Measurements from ENCODE around the gene ANGEL2. TPM values are rescaled to one million over a fixed set of nuclear protein-coding genes. Genes with fewer than 3 reads are reported as not detected.

Gene ANGEL2
- total and polyA plus RNA-seq, 7 experiments from 2014 or later: 22.2 to 96.5 (median 63.4) TPM

DNA sequence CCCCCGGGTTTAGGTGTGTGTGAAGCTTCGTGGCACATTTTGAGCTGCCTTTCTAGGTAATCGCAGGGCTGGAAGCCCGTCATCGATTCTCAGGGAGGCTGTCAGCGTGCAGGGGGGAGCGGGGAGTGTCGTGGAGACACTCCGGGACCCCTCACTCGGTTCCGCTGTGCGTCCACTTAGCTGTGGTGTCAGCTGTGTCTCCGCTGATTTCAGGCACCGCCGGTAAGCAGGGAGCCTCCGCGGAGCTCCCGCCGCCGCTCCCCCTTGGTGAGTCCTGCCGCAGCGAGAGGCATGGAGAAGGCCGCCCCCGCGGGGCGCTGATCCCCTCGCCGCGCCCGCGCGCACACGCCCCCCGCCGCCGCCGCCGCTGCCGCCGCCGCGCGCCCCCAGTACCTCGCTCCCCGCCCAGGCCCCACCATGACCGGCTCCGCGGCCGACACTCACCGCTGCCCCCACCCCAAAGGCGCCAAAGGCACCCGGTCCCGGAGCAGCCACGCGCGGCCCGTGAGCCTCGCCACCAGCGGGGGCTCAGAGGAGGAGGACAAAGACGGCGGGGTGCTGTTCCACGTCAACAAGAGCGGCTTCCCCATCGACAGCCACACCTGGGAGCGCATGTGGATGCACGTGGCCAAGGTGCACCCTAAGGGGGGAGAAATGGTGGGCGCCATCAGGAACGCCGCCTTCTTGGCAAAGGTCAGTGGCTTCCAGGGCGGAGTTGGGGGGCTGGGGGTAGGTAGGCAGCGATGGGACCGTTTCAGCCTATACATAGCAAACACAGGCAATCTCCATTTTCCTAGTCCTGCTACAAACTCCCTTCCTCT, 64.3 kb downstream of the ANGEL2 start:
- peak overlapping the region; percentile 30 for H3K4me3 ChIP-seq (ENCODE audit: low read length)
- POLR2A ChIA-PET: no interaction called here
- Mint-ChIP-seq H3K9me3 (peaks cover 0 to 5% (median 2%) of the 10 kb centered on the region in 11 donors), H3K36me3 (peaks cover 0 to 4% (median 0%) of the 10 kb centered on the region in 5 donors), H3K4me1 (peaks cover 5 to 19% (median 13%) of the 10 kb centered on the region in 7 donors), H3K4me3 (peak overlapping the region in 9 of 10 donors; percentile 66 to 89 (median 80)), H3K27ac (peak overlapping the region in 1 of 9 donors; percentile 22), H3K27me3 (peaks cover 52 to 79% (median 56%) of the 10 kb centered on the region in 5 donors)
- ATAC-seq (no peak), DNase-seq (no peak)
- H3K27ac ChIP-seq (ENCODE audit: low read depth, low read length): no peak overlapping the region
- CTCF ChIA-PET: no interaction called here
- no peaks in the 10 kb centered on the region for H3K9me3 ChIP-seq (ENCODE audit: control insufficient read depth in 2 of 3, low read length in 3 of 3)
- no peaks in the 10 kb centered on the region for H3K4me1 ChIP-seq (ENCODE audit: control insufficient read depth in 2 of 2, insufficient read depth in 2 of 2, low read length in 2 of 2)
- H3K36me3 ChIP-seq (ENCODE audit: control insufficient read depth in 2 of 3, insufficient read depth in 3 of 3, low read length in 3 of 3): no peaks in the 10 kb centered on the region
- peaks cover 0 to 3% of the 10 kb centered on the region in 2 donors for H3K27me3 ChIP-seq (ENCODE audit: control insufficient read depth in 2 of 2, insufficient read depth in 2 of 2, low read length in 2 of 2)
- intact Hi-C loops (cut with micrococcal nuclease): no loop called here

DNA sequence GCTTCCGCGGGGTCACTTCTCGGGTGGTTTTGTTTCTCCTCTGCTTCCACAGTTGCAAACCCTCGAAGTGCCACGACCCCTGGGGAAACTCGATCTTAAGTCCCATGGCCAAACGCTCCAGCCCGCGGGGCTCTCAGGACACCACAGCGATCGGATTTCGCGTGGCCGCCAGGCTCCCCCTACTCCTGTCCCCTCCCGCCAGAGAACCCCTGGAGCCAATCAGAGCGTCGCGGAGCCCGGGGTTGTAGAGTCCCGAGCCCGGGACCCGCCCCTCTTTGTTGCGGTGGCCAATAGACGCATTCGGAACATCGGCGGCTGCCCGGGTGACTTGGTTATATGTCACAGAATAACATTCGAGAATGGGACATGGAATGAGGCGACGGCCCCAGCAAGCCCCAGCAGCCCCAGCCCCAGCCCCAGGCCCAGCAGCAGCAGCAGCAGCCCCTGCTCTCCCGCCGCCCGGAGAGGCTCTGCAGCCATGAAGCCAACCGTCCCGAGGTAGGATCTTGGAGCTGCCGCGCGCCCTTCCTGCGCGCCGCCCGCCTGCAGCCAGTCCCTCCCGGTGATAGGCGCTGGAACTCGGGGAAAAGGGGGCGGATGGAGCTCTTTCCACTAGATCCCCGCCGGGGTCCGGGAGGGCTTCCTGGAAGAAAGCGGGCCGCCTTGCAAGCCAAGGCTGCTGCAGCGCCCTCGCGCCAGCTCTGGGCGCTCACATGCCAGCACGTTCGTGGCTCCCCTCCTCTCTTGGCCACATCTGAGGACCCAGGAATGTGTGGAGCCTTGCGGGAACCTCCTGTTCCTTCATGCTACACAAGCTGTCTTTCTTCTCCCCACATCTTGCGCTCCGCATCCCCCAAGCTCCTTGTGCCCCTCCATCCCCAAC, 65.2 kb downstream of the ANGEL2 start, which contains the start of gene VASH2:
Gene VASH2 (plus strand): TSS at position 299 of the 883 bp plus-strand sequence. CDS start 1,002 bp downstream, outside the sequence.
- H3K27me3 ChIP-seq (ENCODE audit: control insufficient read depth in 2 of 2, insufficient read depth in 2 of 2, low read length in 2 of 2): peaks cover 0 to 3% of the 10 kb centered on the region in 2 donors
- H3K36me3 ChIP-seq (ENCODE audit: control insufficient read depth in 2 of 3, insufficient read depth in 3 of 3, low read length in 3 of 3): no peaks in the 10 kb centered on the region
- ChIA-PET POLR2A (no interaction called here), CTCF (no interaction called here)
- no peak within 1 kb of the TSS for H3K27ac ChIP-seq (ENCODE audit: low read depth, low read length)
- peak within 1 kb of the TSS; percentile 66 to 89 (median 81) for H3K4me3 Mint-ChIP-seq
- intact Hi-C loops (cut with micrococcal nuclease): no loop called here
- ATAC-seq (peak; percentile 90), DNase-seq (peak; percentile 3 to 70 (median 25))
- H3K4me1 ChIP-seq (ENCODE audit: control insufficient read depth in 2 of 2, insufficient read depth in 2 of 2, low read length in 2 of 2): no peaks in the 10 kb centered on the region
- peaks cover 5 to 19% (median 13%) of the 10 kb centered on the region in 7 donors for H3K4me1 Mint-ChIP-seq
- peak within 1 kb of the TSS; percentile 30 for H3K4me3 ChIP-seq (ENCODE audit: low read length)
- H3K9me3 Mint-ChIP-seq: peaks cover 0 to 5% (median 2%) of the 10 kb centered on the region in 11 donors
- peaks cover 0 to 4% (median 0%) of the 10 kb centered on the region in 5 donors for H3K36me3 Mint-ChIP-seq
- no peaks in the 10 kb centered on the region for H3K9me3 ChIP-seq (ENCODE audit: control insufficient read depth in 2 of 3, low read length in 3 of 3)
- peaks cover 44 to 72% (median 52%) of the 10 kb centered on the region in 5 donors for H3K27me3 Mint-ChIP-seq
- H3K27ac Mint-ChIP-seq: peak within 1 kb of the TSS in 1 of 9 donors; percentile 22

DNA sequence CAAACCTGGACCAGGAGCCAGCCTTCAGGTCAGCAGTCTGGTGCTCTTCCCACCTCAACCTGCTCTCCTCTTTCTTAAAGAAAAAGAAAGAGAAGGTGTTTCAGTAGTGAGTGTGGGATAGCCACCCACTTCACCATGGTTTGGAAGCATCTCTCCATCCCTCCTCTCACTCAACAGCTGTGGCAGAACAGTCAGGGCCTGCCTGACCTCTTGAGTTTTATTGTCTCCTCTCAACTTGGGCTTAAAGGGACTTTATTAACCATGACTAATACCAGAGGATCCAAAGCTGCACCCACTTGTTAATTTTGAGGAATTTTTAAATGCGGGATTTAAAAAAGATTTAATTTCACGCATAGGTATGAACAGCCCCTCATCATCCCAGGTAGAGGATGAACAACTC, 65.9 kb downstream of the ANGEL2 start:
- peaks cover 5 to 19% (median 13%) of the 10 kb centered on the region in 7 donors for H3K4me1 Mint-ChIP-seq
- Histone ChIP-seq H3K27me3 (ENCODE audit: control insufficient read depth in 2 of 2, insufficient read depth in 2 of 2, low read length in 2 of 2) (peaks cover 0 to 3% of the 10 kb centered on the region in 2 donors), H3K4me3 (ENCODE audit: low read length) (peak overlapping the region; percentile 25), H3K27ac (ENCODE audit: low read depth, low read length) (no peak overlapping the region), H3K36me3 (ENCODE audit: control insufficient read depth in 2 of 3, insufficient read depth in 3 of 3, low read length in 3 of 3) (no peaks in the 10 kb centered on the region), H3K4me1 (ENCODE audit: control insufficient read depth in 2 of 2, insufficient read depth in 2 of 2, low read length in 2 of 2) (no peaks in the 10 kb centered on the region), H3K9me3 (ENCODE audit: control insufficient read depth in 2 of 3, low read length in 3 of 3) (no peaks in the 10 kb centered on the region)
- intact Hi-C loops (cut with micrococcal nuclease): no loop called here
- ChIA-PET CTCF (no interaction called here), POLR2A (interaction anchor here (0.6 kb wide), 1 partner anchor 468 kb away, joined by 3 read pairs; no protein-coding TSS in a partner anchor)
- H3K27ac Mint-ChIP-seq: no peak overlapping the region
- ATAC-seq: no peak
- peak overlapping the region; percentile 66 to 89 (median 81) for H3K4me3 Mint-ChIP-seq
- H3K9me3 Mint-ChIP-seq: peaks cover 0 to 5% (median 2%) of the 10 kb centered on the region in 11 donors
- no peak for DNase-seq
- H3K27me3 Mint-ChIP-seq: peaks cover 42 to 66% (median 48%) of the 10 kb centered on the region in 5 donors
- H3K36me3 Mint-ChIP-seq: peaks cover 0 to 4% (median 0%) of the 10 kb centered on the region in 5 donors

DNA sequence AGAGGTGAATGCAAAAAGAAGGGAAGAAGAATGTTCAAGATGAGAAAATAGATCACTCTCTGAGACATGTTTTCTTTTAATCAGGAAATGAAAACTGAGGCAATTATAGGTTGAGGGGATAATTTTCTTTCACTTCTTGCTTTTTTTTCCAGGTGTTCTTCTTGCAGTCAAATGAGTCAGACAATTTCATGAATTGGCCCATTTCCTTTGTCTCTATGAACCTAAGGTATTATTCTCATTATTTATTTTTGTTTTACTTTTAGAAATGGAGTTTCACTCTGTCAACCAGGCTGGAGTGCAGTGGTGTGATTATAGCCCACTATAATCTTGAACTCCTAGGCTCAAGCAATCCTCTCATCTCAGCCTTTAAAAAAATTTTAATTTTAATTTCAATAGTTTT, 68.8 kb downstream of the ANGEL2 start:
- CTCF ChIA-PET: no interaction called here
- no peak overlapping the region for H3K4me3 ChIP-seq (ENCODE audit: low read length)
- peaks cover 0 to 5% (median 2%) of the 10 kb centered on the region in 11 donors for H3K9me3 Mint-ChIP-seq
- ATAC-seq: no peak
- no peak for DNase-seq
- peaks cover 0 to 3% of the 10 kb centered on the region in 2 donors for H3K27me3 ChIP-seq (ENCODE audit: control insufficient read depth in 2 of 2, insufficient read depth in 2 of 2, low read length in 2 of 2)
- intact Hi-C loops (cut with micrococcal nuclease): no loop called here
- H3K36me3 ChIP-seq (ENCODE audit: control insufficient read depth in 2 of 3, insufficient read depth in 3 of 3, low read length in 3 of 3): no peaks in the 10 kb centered on the region
- H3K36me3 Mint-ChIP-seq: peaks cover 0 to 4% (median 0%) of the 10 kb centered on the region in 5 donors
- H3K9me3 ChIP-seq (ENCODE audit: control insufficient read depth in 2 of 3, low read length in 3 of 3): no peaks in the 10 kb centered on the region
- H3K4me1 ChIP-seq (ENCODE audit: control insufficient read depth in 2 of 2, insufficient read depth in 2 of 2, low read length in 2 of 2): no peaks in the 10 kb centered on the region
- H3K4me3 Mint-ChIP-seq: no peak overlapping the region
- H3K27me3 Mint-ChIP-seq: peaks cover 14 to 42% (median 25%) of the 10 kb centered on the region in 5 donors
- POLR2A ChIA-PET: no interaction called here
- H3K4me1 Mint-ChIP-seq: peaks cover under 1 to 15% (median 8%) of the 10 kb centered on the region in 7 donors
- peak overlapping the region in 1 of 9 donors; percentile 10 for H3K27ac Mint-ChIP-seq
- no peak overlapping the region for H3K27ac ChIP-seq (ENCODE audit: low read depth, low read length)

DNA sequence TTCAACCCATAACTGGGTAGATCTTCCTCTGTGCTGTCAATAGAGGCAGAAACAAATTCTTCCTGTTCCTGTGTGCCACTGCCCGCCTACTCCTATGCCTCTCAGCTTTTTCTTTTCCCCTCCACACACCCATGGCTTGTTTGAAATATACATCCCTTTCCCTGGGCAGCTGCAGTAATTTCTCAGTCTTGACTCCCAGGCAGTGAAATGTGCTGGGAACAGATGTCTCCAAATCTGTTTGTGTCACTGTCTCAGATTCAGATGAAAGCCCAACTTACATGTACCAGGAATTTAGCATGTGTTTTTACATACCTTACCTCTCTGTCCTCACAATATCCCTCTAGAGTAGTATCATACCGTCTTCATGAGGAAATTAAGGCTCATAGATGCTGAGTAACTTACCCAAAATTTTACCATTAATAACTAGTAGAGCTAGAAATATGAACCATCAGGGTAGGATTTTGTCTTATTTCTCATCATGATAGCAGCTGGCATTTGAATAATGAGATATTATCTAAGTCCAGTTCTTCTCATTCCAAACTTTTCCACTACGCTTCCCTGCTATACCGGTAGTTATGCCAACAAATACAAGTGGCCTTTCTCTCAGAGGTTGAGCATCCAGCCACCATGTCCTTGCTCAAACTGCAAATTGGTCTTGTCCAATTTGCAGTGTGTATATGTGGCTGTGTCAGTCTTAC, 70.1 kb downstream of the ANGEL2 start:
- H3K4me3 ChIP-seq (ENCODE audit: low read length): no peak overlapping the region
- Mint-ChIP-seq H3K27me3 (peaks cover 13 to 38% (median 20%) of the 10 kb centered on the region in 5 donors), H3K9me3 (peaks cover 0 to 13% (median 8%) of the 10 kb centered on the region in 11 donors), H3K4me1 (peaks cover 0 to 11% (median 4%) of the 10 kb centered on the region in 7 donors), H3K27ac (no peak overlapping the region), H3K36me3 (peaks cover 0 to 5% (median 0%) of the 10 kb centered on the region in 5 donors), H3K4me3 (no peak overlapping the region)
- ChIA-PET POLR2A (no interaction called here), CTCF (interaction anchor here (0.5 kb wide), 1 partner anchor 1067 kb away, joined by 3 read pairs; no protein-coding TSS in a partner anchor)
- H3K27ac ChIP-seq (ENCODE audit: low read depth, low read length): no peak overlapping the region
- no peaks in the 10 kb centered on the region for H3K9me3 ChIP-seq (ENCODE audit: control insufficient read depth in 2 of 3, low read length in 3 of 3)
- H3K36me3 ChIP-seq (ENCODE audit: control insufficient read depth in 2 of 3, insufficient read depth in 3 of 3, low read length in 3 of 3): no peaks in the 10 kb centered on the region
- no peak for DNase-seq
- no peak for ATAC-seq
- no peaks in the 10 kb centered on the region for H3K4me1 ChIP-seq (ENCODE audit: control insufficient read depth in 2 of 2, insufficient read depth in 2 of 2, low read length in 2 of 2)
- intact Hi-C loops (cut with micrococcal nuclease): no loop called here
- no peaks in the 10 kb centered on the region for H3K27me3 ChIP-seq (ENCODE audit: control insufficient read depth in 2 of 2, insufficient read depth in 2 of 2, low read length in 2 of 2)

DNA sequence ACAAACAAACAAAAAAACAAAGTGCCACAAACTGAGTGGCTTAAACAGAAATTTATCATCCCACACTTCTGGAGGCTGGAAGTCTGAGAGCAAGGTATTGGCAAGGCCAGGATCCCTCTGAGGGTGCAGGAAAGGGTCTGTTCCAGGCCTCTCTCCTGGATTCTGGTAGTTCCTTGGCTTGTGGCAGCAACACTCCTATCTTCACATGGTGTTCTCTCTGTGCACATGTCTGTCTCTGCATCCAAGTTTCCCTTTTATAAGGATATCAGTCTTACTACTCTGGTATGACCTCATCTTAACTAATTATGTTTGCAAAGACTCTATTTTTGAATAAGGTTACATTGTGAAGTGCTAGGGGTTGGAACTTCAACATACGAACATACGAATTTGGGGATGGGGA, 70.6 kb downstream of the ANGEL2 start:
- Histone ChIP-seq H3K4me1 (ENCODE audit: control insufficient read depth in 2 of 2, insufficient read depth in 2 of 2, low read length in 2 of 2) (no peaks in the 10 kb centered on the region), H3K36me3 (ENCODE audit: control insufficient read depth in 2 of 3, insufficient read depth in 3 of 3, low read length in 3 of 3) (no peaks in the 10 kb centered on the region), H3K9me3 (ENCODE audit: control insufficient read depth in 2 of 3, low read length in 3 of 3) (no peaks in the 10 kb centered on the region), H3K27me3 (ENCODE audit: control insufficient read depth in 2 of 2, insufficient read depth in 2 of 2, low read length in 2 of 2) (no peaks in the 10 kb centered on the region), H3K27ac (ENCODE audit: low read depth, low read length) (no peak overlapping the region), H3K4me3 (ENCODE audit: low read length) (no peak overlapping the region)
- peaks cover 0 to 9% (median 0%) of the 10 kb centered on the region in 5 donors for H3K36me3 Mint-ChIP-seq
- ChIA-PET CTCF (interaction anchor here (0.5 kb wide), 1 partner anchor 1066 kb away, joined by 3 read pairs; no protein-coding TSS in a partner anchor), POLR2A (no interaction called here)
- no peak overlapping the region for H3K27ac Mint-ChIP-seq
- ATAC-seq: no peak
- no peak for DNase-seq
- H3K4me1 Mint-ChIP-seq: peaks cover 0 to 7% (median under 1%) of the 10 kb centered on the region in 7 donors
- peaks cover 11 to 37% (median 22%) of the 10 kb centered on the region in 5 donors for H3K27me3 Mint-ChIP-seq
- intact Hi-C loops (cut with micrococcal nuclease): no loop called here
- no peak overlapping the region for H3K4me3 Mint-ChIP-seq
- H3K9me3 Mint-ChIP-seq: peaks cover 0 to 15% (median 9%) of the 10 kb centered on the region in 11 donors

Measured in naive thymus-derived CD4-positive, alpha-beta T cell (primary cell).